SK-N-SH (cell line): ENCODE measurements around the gene ALOX15. TPM values are rescaled to one million over a fixed set of nuclear protein-coding genes. Genes with fewer than 3 reads are reported as not detected.
A peak's percentile ranks its signal among the peaks of the same experiment; 100 is the strongest.

Experiments
- CTCF ChIA-PET: fragments of 300-600, 350-600 bp; formaldehyde crosslinking; extraction: SDS; loops from one replicate; lab custom pipeline; 2021; lab: Yijun Ruan, JAX
- POLR2A ChIA-PET: fragments of 350-600 bp; sonication (Branson Sonifier 250); formaldehyde crosslinking; extraction: SDS; loops from one replicate; lab custom pipeline; 2020; ENCODE audit warnings: antibody characterized with exemption, inconsistent platforms; lab: Yijun Ruan, JAX
- DNase-seq: peaks from one replicate; pipeline ENCODE4 v3.0.0; 2012
- H2AFZ ChIP-seq: fragments of 200-600 bp; sonication (generic); 2 replicates; pipeline ENCODE4 v1.8.1; 2016; ENCODE audit warnings: antibody characterized with exemption, mild to moderate bottlenecking, low read depth
- H3F3A ChIP-seq: fragments of 200-600 bp; sonication (generic); replicated peaks from 2 replicates; pipeline ENCODE3; 2016; ENCODE audit warnings: antibody characterized with exemption, mild to moderate bottlenecking; ENCODE audit not compliant: insufficient read depth
- H3K27ac ChIP-seq, 2 experiments: fragments of 200-500 bp in 1 of 2; fragments of 200-600 bp in 1 of 2; sonication (Bioruptor generic) in 1 of 2; sonication (generic), shearing (Covaris generic) in 1 of 2; 2 replicates each; pipeline versions ENCODE4 v1.5.1 to v1.6.1; 2014 to 2016; ENCODE audit warnings: low read depth in 2 of 2, inconsistent platforms in 1 of 2, low read length in 1 of 2, mild to moderate bottlenecking in 1 of 2, mixed read lengths in 1 of 2
- H3K27me3 ChIP-seq: fragments of 200-600 bp; sonication (generic), shearing (Covaris generic); 2 replicates; pipeline ENCODE4 v1.6.1; 2016; ENCODE audit warnings: mixed run types; ENCODE audit not compliant: insufficient read depth
- H3K36me3 ChIP-seq, 2 experiments: fragments of 200-500 bp in 1 of 2; fragments of 200-600 bp in 1 of 2; sonication (Bioruptor generic) in 1 of 2; sonication (generic) in 1 of 2; replicated peaks in 1 of 2; 2 replicates each; pipeline versions ENCODE3 to v1.5.1; 2014 to 2016; ENCODE audit warnings: low read length in 1 of 2, mild to moderate bottlenecking in 1 of 2; ENCODE audit not compliant: insufficient read depth in 2 of 2, control insufficient read depth in 1 of 2
- H3K4me1 ChIP-seq, 2 experiments: fragments of 200-500 bp in 1 of 2; fragments of 200-600 bp in 1 of 2; sonication (Bioruptor generic) in 1 of 2; sonication (generic), shearing (Covaris generic) in 1 of 2; 2 replicates each; pipeline versions ENCODE4 v1.5.1 to v1.6.1; 2014 to 2016; ENCODE audit warnings: low read depth in 1 of 2, low read length in 1 of 2, mixed run types in 1 of 2; ENCODE audit not compliant: insufficient read depth in 2 of 2, control insufficient read depth in 1 of 2
- H3K4me2 ChIP-seq: fragments of 200-600 bp; sonication (generic), shearing (Covaris generic); 2 replicates; pipeline ENCODE4 v1.6.1; 2017; ENCODE audit warnings: mixed run types
- H3K4me3 ChIP-seq, 2 experiments: fragments of 200-500 bp in 1 of 2; fragments of 200-600 bp in 1 of 2; sonication (Bioruptor generic) in 1 of 2; sonication (generic), shearing (Covaris generic) in 1 of 2; 2 replicates each; pipeline versions ENCODE4 v1.5.1 to v1.8.1; 2014 to 2016; ENCODE audit warnings: low read depth in 2 of 2, inconsistent platforms in 1 of 2, low read length in 1 of 2, mild to moderate bottlenecking in 1 of 2, mixed read lengths in 1 of 2, moderate library complexity in 1 of 2
- H3K79me2 ChIP-seq: fragments of 200-600 bp; sonication (generic); 2 replicates; pipeline ENCODE4 v1.8.1; 2017; ENCODE audit warnings: mild to moderate bottlenecking; ENCODE audit not compliant: insufficient read depth
- H3K9ac ChIP-seq: fragments of 200-600 bp; sonication (generic); 2 replicates; pipeline ENCODE4 v1.6.1; 2017; ENCODE audit warnings: mixed run types
- H3K9me2 ChIP-seq: fragments of 200-600 bp; sonication (generic); 2 replicates; pipeline ENCODE4 v1.6.1; 2017; ENCODE audit warnings: mixed run types
- H3K9me3 ChIP-seq: fragments of 200-600 bp; sonication (generic); 2 replicates; pipeline ENCODE4 v1.6.1; 2017; ENCODE audit warnings: mixed run types, mild to moderate bottlenecking, moderate library complexity
- H4K20me1 ChIP-seq: fragments of 200-600 bp; sonication (generic); 2 replicates; pipeline ENCODE4 v1.6.1; 2017; ENCODE audit warnings: mild to moderate bottlenecking, mixed run types; ENCODE audit not compliant: insufficient read depth
- FOXJ3 ChIP-seq: sonication (generic); formaldehyde crosslinking; IDR thresholded peaks from 2 replicates; pipeline ENCODE4 v1.5.1; 2020; ENCODE audit warnings: mild to moderate bottlenecking, missing genetic modification reagents
- GABPA ChIP-seq: IDR thresholded peaks from 2 replicates; pipeline ENCODE4 v1.4.0; 2012; ENCODE audit warnings: low read depth, mild to moderate bottlenecking
- GATA2 ChIP-seq: sonication (generic); formaldehyde crosslinking; IDR thresholded peaks from 2 replicates; pipeline ENCODE4 v1.5.0; 2020; ENCODE audit warnings: mild to moderate bottlenecking, missing genetic modification reagents
- IRF3 ChIP-seq: fragments of 150-350 bp; IDR thresholded peaks from 2 replicates; pipeline ENCODE4 v1.6.1; 2016; ENCODE audit warnings: mild to moderate bottlenecking, low read depth, low read length
- NFIC ChIP-seq: IDR thresholded peaks from 2 replicates; pipeline ENCODE4 v1.4.0; 2012; ENCODE audit warnings: borderline replicate concordance
- PBX3 ChIP-seq: IDR thresholded peaks from 2 replicates; pipeline ENCODE4; 2012
- RAD21 ChIP-seq: IDR thresholded peaks from 2 replicates; pipeline ENCODE4 v1.6.1; 2012; ENCODE audit warnings: mild to moderate bottlenecking, low read length
- RCOR1 ChIP-seq: fragments of 150-350 bp; IDR thresholded peaks from 2 replicates; pipeline ENCODE4 v1.6.1; 2017; ENCODE audit warnings: antibody characterized with exemption, low read length
- RFX5 ChIP-seq: IDR thresholded peaks from 2 replicates; pipeline ENCODE4 v1.6.1; 2012; ENCODE audit warnings: mild to moderate bottlenecking, improper control_type of control experiment, low read length
- SIN3A ChIP-seq: IDR thresholded peaks from 2 replicates; pipeline ENCODE4 v1.6.1; 2012; ENCODE audit warnings: low read depth, mild to moderate bottlenecking, low read length, moderate library complexity, borderline replicate concordance
- TAF1 ChIP-seq: IDR thresholded peaks from 2 replicates; pipeline ENCODE4 v1.6.1; 2012; ENCODE audit warnings: low read depth, mild to moderate bottlenecking, low read length, moderate library complexity, borderline replicate concordance
- USF2 ChIP-seq: fragments of 150-350 bp; IDR thresholded peaks from 2 replicates; pipeline ENCODE4 v1.6.1; 2017; ENCODE audit warnings: antibody characterized with exemption, low read length, low read depth, borderline replicate concordance
- WGBS: methylation state at CpG from one replicate; pipeline ENCODE4 v1.1.6; 2017; ENCODE audit warnings: low lambda C conversion rate; 5-methylcytosine and 5-hydroxymethylcytosine counted together
- polyA plus RNA-seq, 3 experiments: library from polyadenylated mRNA; depleted of rRNA; stranded (reverse); fragments of >200 nt; gene quantifications; 2 replicates each; pipeline ENCODE4 v1.2.3, GENCODE V29; 2012
- TF ChIP-seq, protein P1 (sequence below): IDR thresholded peaks from 2 replicates; pipeline ENCODE4 v1.4.0; 2012; ENCODE audit warnings: low read depth

ALOX15 gene
- polyA plus RNA-seq, 1 of the 3 experiments (the other 2 are of a cell fraction) = not detected

DNA sequence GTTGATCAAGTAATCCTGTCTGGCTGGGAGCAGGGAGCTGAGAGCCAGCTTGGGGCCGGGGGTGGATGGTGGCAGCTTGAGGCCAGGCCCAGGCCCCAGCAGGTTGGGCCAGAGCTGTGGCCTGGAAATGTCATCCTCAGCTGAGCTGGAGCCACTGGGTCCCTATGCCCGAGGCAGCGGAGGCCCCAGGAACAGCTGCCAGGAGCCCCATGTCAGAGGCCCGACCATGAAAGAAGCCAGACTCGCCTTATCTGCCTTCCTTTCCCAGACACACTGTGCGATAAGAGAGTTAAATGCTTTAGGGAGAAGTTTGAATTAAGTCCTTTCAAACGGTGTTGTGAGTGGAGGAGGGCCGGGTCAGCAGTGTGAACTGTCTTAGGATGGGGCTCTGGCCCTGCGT is 53.7 kb downstream of the ALOX15 start (continued):
- TF ChIP-seq GABPA (no peak), IRF3 (no peak), SIN3A (no peak), NFIC (peak; percentile 8; the same call in 1 of the 2 replicates), RCOR1 (peak; percentile 100), RAD21 (no peak), FOXJ3 (CRISPR knock-in tag) (peak; percentile 91), TAF1 (no peak), GATA2 (CRISPR knock-in tag) (peak; percentile 100), PBX3 (peak; percentile 59), USF2 (peak; percentile 12; the same call in 1 of the 2 replicates)
- TF ChIP-seq, protein P1, sequence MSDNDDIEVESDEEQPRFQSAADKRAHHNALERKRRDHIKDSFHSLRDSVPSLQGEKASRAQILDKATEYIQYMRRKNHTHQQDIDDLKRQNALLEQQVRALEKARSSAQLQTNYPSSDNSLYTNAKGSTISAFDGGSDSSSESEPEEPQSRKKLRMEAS = no peak

DNA sequence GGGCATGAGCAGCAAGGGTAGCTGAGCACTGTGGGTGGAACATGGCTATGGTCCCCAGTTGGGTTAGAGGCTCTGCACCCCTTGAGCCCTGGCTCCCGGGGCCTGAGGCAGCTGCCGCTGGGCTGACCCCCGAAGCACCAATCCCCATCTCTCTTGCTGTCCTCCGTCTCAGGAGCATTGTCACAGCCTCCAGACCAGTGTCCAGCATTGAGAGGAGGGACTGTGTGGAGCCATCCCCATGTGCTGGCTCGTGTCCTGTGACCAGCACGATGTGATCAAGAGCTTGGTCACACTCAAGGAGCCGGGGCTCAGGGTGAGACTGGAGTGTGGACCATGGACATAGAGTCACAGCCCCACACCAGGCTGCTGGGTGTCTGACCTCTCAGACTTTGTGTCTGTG is 54.3 kb downstream of the ALOX15 start:
- Histone ChIP-seq H3K27me3 (peaks cover 76% of the 10 kb centered on the region), H3K4me3 (no peak overlapping the region), H2AFZ (no peak overlapping the region), H3K9ac (no peak overlapping the region), H3K9me3 (no peaks in the 10 kb centered on the region), H3K4me2 (no peak overlapping the region), H3F3A (no peaks in the 10 kb centered on the region), H3K9me2 (no peaks in the 10 kb centered on the region), H3K4me1 (peaks cover 0 to 35% of the 10 kb centered on the region in 2 experiments; a peak in 1 of 4 replicates), H3K36me3 (no peaks in the 10 kb centered on the region), H3K79me2 (no peaks in the 10 kb centered on the region), H3K27ac (no peak overlapping the region), H4K20me1 (no peaks in the 10 kb centered on the region)
- POLR2A ChIA-PET = no interaction called here
- no peak for TF ChIP-seq RFX5
- TF ChIP-seq NFIC = no peak
- no peak for TF ChIP-seq SIN3A
- no peak for DNase-seq
- CTCF ChIA-PET = interaction anchor here (0.6 to 9.7 kb wide), 5 partner anchors 13 to 175 kb away, joined by 3 to 75 read pairs (median 8); no protein-coding TSS in a partner anchor
- WGBS = 47% methylated on average over 5 of the region's 7 CpGs
